ENCODE results near the gene NRROS.

DNA sequence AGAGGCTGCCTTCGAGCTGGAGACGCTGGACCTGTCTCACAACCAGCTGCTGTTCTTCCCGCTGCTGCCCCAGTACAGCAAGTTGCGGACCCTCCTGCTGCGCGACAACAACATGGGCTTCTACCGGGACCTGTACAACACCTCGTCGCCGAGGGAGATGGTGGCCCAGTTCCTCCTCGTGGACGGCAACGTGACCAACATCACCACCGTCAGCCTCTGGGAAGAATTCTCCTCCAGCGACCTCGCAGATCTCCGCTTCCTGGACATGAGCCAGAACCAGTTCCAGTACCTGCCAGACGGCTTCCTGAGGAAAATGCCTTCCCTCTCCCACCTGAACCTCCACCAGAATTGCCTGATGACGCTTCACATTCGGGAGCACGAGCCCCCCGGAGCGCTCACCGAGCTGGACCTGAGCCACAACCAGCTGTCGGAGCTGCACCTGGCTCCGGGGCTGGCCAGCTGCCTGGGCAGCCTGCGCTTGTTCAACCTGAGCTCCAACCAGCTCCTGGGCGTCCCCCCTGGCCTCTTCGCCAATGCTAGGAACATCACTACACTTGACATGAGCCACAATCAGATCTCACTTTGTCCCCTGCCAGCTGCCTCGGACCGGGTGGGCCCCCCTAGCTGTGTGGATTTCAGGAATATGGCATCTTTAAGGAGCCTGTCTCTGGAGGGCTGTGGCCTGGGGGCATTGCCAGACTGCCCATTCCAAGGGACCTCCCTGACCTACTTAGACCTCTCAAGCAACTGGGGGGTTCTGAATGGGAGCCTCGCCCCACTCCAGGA lies 21.1 kb downstream of the NRROS start:
- TF ChIP-seq, protein P1, sequence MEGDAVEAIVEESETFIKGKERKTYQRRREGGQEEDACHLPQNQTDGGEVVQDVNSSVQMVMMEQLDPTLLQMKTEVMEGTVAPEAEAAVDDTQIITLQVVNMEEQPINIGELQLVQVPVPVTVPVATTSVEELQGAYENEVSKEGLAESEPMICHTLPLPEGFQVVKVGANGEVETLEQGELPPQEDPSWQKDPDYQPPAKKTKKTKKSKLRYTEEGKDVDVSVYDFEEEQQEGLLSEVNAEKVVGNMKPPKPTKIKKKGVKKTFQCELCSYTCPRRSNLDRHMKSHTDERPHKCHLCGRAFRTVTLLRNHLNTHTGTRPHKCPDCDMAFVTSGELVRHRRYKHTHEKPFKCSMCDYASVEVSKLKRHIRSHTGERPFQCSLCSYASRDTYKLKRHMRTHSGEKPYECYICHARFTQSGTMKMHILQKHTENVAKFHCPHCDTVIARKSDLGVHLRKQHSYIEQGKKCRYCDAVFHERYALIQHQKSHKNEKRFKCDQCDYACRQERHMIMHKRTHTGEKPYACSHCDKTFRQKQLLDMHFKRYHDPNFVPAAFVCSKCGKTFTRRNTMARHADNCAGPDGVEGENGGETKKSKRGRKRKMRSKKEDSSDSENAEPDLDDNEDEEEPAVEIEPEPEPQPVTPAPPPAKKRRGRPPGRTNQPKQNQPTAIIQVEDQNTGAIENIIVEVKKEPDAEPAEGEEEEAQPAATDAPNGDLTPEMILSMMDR (IDR thresholded peaks at IDR 0.05) = no peak
- no peak for TF ChIP-seq POLR2A (IDR thresholded peaks at IDR 0.05)

Data from body of pancreas (tissue), 4 donors.